Measurements from ENCODE around the gene ZNF804B. TPM values are rescaled to one million over a fixed set of nuclear protein-coding genes. Genes with fewer than 3 reads are reported as not detected.

ZNF804B gene
- total RNA-seq, 2 experiments from 2014 or later = not detected

GRCh38 chr7:88866265-88866863 is 106.9 kb downstream of the ZNF804B start:
- H4K20me1 ChIP-seq (ENCODE audit: insufficient read depth, low read length) = no peaks in the 10 kb centered on the region
- no peaks in the 10 kb centered on the region for H3K36me3 ChIP-seq (ENCODE audit: insufficient read depth, low read length)
- no peak overlapping the region for H3K27ac ChIP-seq (ENCODE audit: low read depth, low read length, poor library complexity, severe bottlenecking)
- no peak overlapping the region for H3K4me3 ChIP-seq (ENCODE audit: low read depth, low read length, poor library complexity, severe bottlenecking)
- no peak overlapping the region for H3K4me2 ChIP-seq (ENCODE audit: low read length)
- H3K4me1 ChIP-seq (ENCODE audit: insufficient read depth, low read length, poor library complexity, severe bottlenecking) = no peaks in the 10 kb centered on the region
- DNase-seq (ENCODE audit: low spot score) = no peak
- POLR2A ChIA-PET = no interaction called here
- H2AFZ ChIP-seq (ENCODE audit: low read length) = no peak overlapping the region
- CTCF ChIA-PET (ENCODE audit: unreplicated experiment) = no interaction called here
- no TSS peak for BruUV-seq (replicated peaks)
- H3K79me2 ChIP-seq (ENCODE audit: insufficient read depth, low read depth, low read length) = no peaks in the 10 kb centered on the region
- intact Hi-C loops (cut with micrococcal nuclease; ENCODE audit: unreplicated experiment) = no loop called here
- H3K9me3 ChIP-seq (ENCODE audit: low read length) = no peaks in the 10 kb centered on the region
- no peaks in the 10 kb centered on the region for H3K9me2 ChIP-seq (ENCODE audit: insufficient read depth, low read length)
- no peak for TF ChIP-seq EZH2phosphoT487 (IDR thresholded peaks at IDR 0.05; ENCODE audit: borderline replicate concordance, low read depth, low read length)
- no peak for TF ChIP-seq CTCF (conservative IDR thresholded peaks at IDR 0.05; ENCODE audit: low read length)

- no peaks in the 10 kb centered on the region for H4K20me1 ChIP-seq (ENCODE audit: insufficient read depth, low read length)
- intact Hi-C loops (cut with micrococcal nuclease; ENCODE audit: unreplicated experiment) = no loop called here
- H3K9me2 ChIP-seq (ENCODE audit: insufficient read depth, low read length) = no peaks in the 10 kb centered on the region
- no peak for TF ChIP-seq CTCF (conservative IDR thresholded peaks at IDR 0.05; ENCODE audit: low read length)
- TF ChIP-seq EZH2phosphoT487 (IDR thresholded peaks at IDR 0.05; ENCODE audit: borderline replicate concordance, low read depth, low read length) = no peak
- no peak for DNase-seq (ENCODE audit: low spot score)
- H3K4me3 ChIP-seq (ENCODE audit: low read depth, low read length, poor library complexity, severe bottlenecking) = no peak overlapping the region
- ChIA-PET CTCF (ENCODE audit: unreplicated experiment) (no interaction called here), POLR2A (no interaction called here)
- H3K27ac ChIP-seq (ENCODE audit: low read depth, low read length, poor library complexity, severe bottlenecking) = no peak overlapping the region
- H3K4me2 ChIP-seq (ENCODE audit: low read length) = no peak overlapping the region
- BruUV-seq (replicated peaks) = no TSS peak
- H3K9me3 ChIP-seq (ENCODE audit: low read length) = no peaks in the 10 kb centered on the region
- no peaks in the 10 kb centered on the region for H3K4me1 ChIP-seq (ENCODE audit: insufficient read depth, low read length, poor library complexity, severe bottlenecking)
- H3K79me2 ChIP-seq (ENCODE audit: insufficient read depth, low read depth, low read length) = no peaks in the 10 kb centered on the region
- no peaks in the 10 kb centered on the region for H3K36me3 ChIP-seq (ENCODE audit: insufficient read depth, low read length)
- H2AFZ ChIP-seq (ENCODE audit: low read length) = no peak overlapping the region
Observed at GRCh38 chr7:88867158-88867557, 107.7 kb downstream of the ZNF804B start.

- Histone ChIP-seq H3K9me3 (ENCODE audit: low read length) (no peaks in the 10 kb centered on the region), H2AFZ (ENCODE audit: low read length) (no peak overlapping the region), H3K36me3 (ENCODE audit: insufficient read depth, low read length) (no peaks in the 10 kb centered on the region), H3K9me2 (ENCODE audit: insufficient read depth, low read length) (no peaks in the 10 kb centered on the region), H3K4me1 (ENCODE audit: insufficient read depth, low read length, poor library complexity, severe bottlenecking) (no peaks in the 10 kb centered on the region), H3K27ac (ENCODE audit: low read depth, low read length, poor library complexity, severe bottlenecking) (no peak overlapping the region), H4K20me1 (ENCODE audit: insufficient read depth, low read length) (no peaks in the 10 kb centered on the region), H3K4me2 (ENCODE audit: low read length) (no peak overlapping the region), H3K79me2 (ENCODE audit: insufficient read depth, low read depth, low read length) (no peaks in the 10 kb centered on the region), H3K4me3 (ENCODE audit: low read depth, low read length, poor library complexity, severe bottlenecking) (no peak overlapping the region)
- POLR2A ChIA-PET = interaction anchor here (0.5 to 1.2 kb wide), 3 partner anchors 87 to 834 kb away, joined by 3 read pairs; no protein-coding TSS in a partner anchor
- BruUV-seq (replicated peaks) = no TSS peak
- TF ChIP-seq EZH2phosphoT487 (IDR thresholded peaks at IDR 0.05; ENCODE audit: borderline replicate concordance, low read depth, low read length) (no peak), CTCF (conservative IDR thresholded peaks at IDR 0.05; ENCODE audit: low read length) (no peak)
- CTCF ChIA-PET (ENCODE audit: unreplicated experiment) = interaction anchor here (0.6 kb wide), 1 partner anchor 196 kb away, joined by 3 read pairs; no protein-coding TSS in a partner anchor
- intact Hi-C loops (cut with micrococcal nuclease; ENCODE audit: unreplicated experiment) = no loop called here
- DNase-seq (ENCODE audit: low spot score) = no peak
Observed at GRCh38 chr7:88868456-88868855, 109.0 kb downstream of the ZNF804B start.

Data from OCI-LY7 (cell line).